ENCODE measurements around the gene PRR9.
"Not testable (repeated sequence)": the region's sequence is repeated elsewhere in the genome, so short reads cannot be mapped to it uniquely, and the experiment has no call there.

The PRR9 gene, protein sequence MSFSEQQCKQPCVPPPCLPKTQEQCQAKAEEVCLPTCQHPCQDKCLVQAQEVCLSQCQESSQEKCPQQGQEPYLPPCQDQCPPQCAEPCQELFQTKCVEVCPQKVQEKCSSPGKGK

DNA sequence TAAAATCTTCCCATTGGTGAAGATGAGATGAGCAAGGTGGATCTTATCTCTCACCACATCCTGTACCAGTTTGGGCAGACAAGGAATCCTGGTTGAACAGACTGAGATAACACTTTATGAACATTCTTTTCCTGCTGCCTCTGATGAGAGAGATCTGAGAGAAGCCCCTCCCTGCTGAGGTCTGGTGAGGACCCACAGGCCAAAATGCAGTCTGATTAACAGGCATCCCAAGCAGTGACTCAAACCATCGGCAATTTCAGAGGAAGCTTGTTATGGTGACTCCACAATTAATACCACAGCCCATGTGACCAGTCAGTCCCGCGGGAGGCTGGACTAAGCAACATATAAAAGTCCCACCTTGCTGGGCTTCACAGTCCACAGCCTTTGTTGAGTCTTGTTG is at the start of gene PRR9:
TSS of gene PRR9 (plus strand) at position 373 of the 400 bp plus-strand sequence. CDS start 561 bp downstream, outside the sequence.
- DNase-seq (ENCODE audit: low read depth in 3 of 3) = no peak

DNA sequence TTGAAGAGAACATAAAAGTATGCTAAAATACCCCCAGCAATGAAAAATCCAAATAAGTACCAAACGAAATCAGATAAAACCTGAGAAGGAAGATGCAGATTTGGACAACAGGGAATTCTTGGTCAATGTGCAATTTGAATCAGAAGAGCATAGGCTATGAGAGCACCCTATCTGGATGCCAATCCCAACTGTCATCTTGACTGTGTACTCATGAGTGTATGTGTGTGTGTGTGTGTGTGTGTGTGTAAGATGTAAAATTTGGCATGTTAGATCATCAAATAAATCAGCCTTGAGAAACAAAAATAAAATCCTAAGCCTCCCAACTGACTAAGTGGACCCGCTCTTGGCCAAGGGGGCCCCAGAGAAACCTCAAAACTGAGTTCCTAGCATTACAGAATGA is 48.7 kb upstream of the PRR9 start:
- DNase-seq (ENCODE audit: low read depth in 3 of 3) = no peak

DNA sequence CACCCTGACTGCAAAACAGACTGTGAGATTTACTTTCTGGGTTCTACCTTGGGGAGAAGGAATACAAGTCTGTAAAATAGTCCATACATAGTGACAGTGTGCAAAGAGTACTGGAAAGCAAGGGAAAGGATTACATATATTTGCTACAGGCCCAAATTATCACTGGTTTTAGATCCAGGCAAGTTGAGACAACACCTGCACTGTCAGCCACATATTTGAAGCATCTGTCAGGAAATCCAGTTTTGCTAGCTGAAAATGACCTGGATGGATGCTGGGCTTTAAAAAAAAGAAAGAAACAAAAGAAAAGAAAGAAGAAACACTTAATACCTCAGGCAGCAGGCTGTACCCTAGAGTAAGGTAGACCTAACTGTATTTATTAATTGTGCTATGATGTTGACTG is 42.8 kb upstream of the PRR9 start:
- DNase-seq (ENCODE audit: low read depth in 3 of 3) = no peak

- DNase-seq (ENCODE audit: low read depth in 3 of 3) = no peak
Observed at GRCh38 chr1:153178922-153179321, 38.5 kb upstream of the PRR9 start.

DNA sequence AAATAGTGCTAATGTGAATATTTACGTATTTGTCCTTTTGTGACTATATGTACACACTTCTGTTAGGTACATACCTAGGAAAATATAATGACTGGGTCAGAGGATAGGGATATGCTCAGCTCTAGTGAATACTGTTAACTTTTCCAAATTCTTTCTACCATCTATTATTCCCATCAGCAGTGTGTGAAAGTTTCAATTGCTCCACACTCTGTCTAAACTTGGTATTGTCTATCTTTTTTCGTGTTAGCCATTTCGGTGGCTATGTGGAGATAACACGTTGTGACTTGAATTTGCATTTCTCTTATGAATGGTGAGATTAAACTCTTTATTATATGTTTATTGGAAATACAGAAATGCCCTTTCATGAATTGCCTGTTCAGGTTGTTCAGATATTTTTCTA is 36.8 kb upstream of the PRR9 start:
- no peak for DNase-seq (ENCODE audit: low read depth in 3 of 3)

DNA sequence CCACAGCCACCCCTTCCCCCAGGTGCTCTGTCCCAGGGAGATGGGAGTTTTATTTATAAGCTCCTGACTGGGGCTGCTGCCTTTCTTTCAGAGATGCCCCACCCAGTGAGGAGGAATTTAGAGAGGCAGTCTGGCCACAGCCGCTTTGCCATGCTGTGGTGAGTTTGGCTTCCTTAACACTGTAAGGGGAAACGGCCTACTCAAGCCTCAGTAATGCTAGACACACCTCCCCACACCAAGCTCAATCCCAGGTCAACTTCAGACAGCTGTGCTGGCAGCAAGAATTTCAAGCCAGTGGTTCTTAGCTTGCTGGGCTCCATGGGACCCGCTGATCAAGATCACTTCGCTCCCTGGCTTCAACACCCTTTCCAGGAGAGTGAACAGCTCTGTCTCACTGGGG is 29.1 kb upstream of the PRR9 start:
- DNase-seq (ENCODE audit: low read depth in 3 of 3) = not testable (repeated sequence)

GRCh38 chr1:153190373-153190772 is 27.0 kb upstream of the PRR9 start:
- no peak for DNase-seq (ENCODE audit: low read depth in 3 of 3)

DNA sequence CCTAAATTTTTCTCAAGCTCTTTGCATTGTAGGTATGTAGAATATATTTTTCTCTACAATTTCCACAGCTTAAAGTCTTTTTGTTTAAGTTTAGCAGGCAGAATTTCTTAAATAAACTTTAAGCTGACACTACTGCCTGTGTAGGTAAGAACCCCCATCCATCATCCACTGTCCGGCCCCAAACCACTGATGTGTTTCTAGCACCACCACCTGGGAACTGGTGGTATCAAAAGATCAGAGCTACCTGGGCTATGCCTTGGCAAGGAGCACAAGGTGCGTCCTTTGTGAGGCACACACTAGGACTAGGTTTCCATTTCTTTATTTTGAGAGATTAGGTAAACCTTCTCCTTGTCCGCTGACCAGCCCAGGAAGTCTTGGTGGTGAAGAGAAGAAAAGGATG is 24.7 kb upstream of the PRR9 start:
- DNase-seq (ENCODE audit: low read depth in 3 of 3) = no peak

- DNase-seq (ENCODE audit: low read depth in 3 of 3) = no peak
Observed at GRCh38 chr1:153194331-153195050, 22.9 kb upstream of the PRR9 start.

- DNase-seq (ENCODE audit: low read depth in 3 of 3) = no peak
Observed at GRCh38 chr1:153195216-153195615, 22.2 kb upstream of the PRR9 start.

GRCh38 chr1:153202006-153202405 is 15.4 kb upstream of the PRR9 start:
- DNase-seq (ENCODE audit: low read depth in 3 of 3) = no peak

DNA sequence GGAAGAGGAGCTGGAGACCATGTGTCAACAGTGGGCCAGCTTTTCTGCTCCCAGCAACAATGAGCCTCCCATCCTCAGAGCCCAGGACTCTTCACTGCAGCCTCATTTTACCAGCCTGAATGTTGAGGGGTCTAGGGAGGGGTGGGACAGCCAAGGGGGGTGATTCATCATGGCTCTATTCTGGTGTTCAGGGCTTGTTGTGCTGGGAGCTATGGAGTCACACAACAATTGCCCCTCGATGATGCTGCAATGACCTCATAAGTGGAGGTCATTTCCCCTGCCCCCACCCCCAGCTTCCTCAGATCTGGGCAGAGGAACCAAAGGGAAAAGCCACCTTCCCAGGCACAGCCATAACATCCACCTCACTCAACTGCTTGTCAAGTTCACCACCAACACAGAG is 14.3 kb upstream of the PRR9 start, which contains the start of gene LELP1:
TSS of gene LELP1 (plus strand) at position 301 of the 400 bp plus-strand sequence. CDS start 1,278 bp downstream, outside the sequence.
- no peak for DNase-seq (ENCODE audit: low read depth in 3 of 3)

GRCh38 chr1:153206631-153207030 is 10.8 kb upstream of the PRR9 start:
- DNase-seq (ENCODE audit: low read depth in 3 of 3) = no peak

DNA sequence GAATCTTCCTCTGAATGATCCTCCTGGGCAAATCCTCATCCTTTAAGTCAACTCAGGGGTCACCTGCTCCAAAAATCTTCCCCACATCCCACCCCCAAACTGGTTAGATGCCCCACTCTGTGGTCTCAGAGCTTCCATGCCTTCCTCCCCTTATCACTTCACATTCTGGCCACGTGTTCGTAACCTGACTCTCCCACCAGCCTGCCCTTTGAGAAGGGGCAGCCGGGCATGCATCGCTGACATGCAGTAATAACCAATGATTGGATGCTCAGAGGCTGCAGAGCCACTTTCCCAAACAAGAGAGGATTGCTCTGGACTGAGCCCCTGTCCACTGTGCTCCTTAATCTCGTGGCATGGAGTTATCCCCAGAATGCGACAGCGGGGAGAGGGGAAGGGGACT is 7.2 kb upstream of the PRR9 start:
- no peak for DNase-seq (ENCODE audit: low read depth in 3 of 3)

GRCh38 chr1:153212201-153212600 is 5.2 kb upstream of the PRR9 start:
- no peak for DNase-seq (ENCODE audit: low read depth in 3 of 3)

DNA sequence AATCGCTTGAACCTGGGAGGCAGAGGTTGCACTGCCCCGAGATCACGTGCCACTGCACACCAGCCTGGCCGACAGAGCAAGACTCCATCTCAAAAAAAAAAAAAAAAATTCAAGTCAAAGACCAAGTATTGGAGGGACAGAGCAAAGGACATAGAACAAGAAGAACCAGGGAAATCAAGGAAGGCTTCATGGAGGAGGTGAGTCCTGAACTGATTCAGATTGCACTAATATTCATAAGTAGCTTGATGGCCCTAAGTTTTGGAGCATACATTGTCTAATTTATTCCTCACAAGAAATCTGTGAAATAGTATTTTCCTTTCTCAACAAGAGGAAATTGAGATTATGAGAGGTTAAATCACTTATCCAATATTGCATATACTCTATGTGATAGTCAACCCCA is 3.9 kb upstream of the PRR9 start:
- DNase-seq (ENCODE audit: low read depth in 3 of 3) = no peak

- no peak for DNase-seq (ENCODE audit: low read depth in 3 of 3)
Observed at GRCh38 chr1:153217744-153218416, 496 bp downstream of the PRR9 start.

DNA sequence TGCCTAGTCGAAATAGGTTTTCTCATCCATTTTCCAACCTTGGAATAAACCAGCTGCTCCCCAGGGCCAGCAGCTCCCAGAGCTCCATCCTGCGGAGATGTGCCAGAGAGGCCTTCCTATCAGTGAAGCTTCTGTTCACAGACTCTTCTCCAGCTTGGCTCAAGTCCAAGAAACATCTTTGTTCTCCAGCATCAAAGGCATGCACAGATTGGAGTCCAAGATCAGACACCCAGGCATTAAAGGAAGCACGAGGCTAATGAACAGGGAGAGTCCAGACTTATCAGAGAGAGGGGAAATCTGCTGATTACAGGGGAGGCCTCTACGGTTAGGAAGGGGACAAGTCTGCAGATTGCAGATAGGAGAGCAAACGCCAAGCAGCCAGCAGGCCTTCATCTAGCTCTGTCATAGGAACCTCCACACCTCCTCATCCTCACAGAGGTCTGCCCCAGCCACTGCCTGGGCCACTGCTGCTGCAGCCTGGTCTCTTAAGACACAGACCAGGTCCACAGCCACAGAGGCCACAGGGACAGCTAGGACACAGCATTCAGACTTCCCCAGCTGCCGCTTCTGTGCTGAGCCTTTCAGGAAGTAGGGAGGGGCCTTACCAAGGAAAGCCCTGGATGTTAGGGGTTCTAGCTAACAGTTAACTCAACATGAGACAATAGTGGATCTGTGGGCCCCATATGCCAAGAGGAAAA is 3.4 kb downstream of the PRR9 start:
- no peak for DNase-seq (ENCODE audit: low read depth in 3 of 3)

- peak; percentile 13 to 29 (median 18) for DNase-seq (ENCODE audit: low read depth in 3 of 3)
Observed at GRCh38 chr1:153223040-153223891, 5.9 kb downstream of the PRR9 start.

DNA sequence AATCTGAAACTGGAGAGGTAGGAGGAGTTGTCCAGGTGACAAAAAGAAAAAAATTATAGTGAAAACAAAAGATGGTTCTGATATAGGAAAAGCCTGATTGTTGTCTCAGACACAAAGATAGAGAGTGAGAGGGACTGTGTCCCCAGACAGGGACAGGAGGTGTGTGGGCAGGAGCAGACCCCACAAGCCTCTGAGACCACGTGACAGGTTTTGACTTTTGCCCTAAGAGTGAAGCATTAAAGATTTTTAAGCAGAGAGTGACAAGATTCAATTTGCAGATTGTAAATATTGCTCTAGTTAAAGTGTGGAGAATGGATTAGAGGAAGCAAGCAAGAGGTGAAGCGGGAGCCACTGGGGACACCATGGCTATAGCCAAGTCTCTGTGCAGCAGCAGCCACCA is 10.4 kb downstream of the PRR9 start:
- no peak for DNase-seq (ENCODE audit: low read depth in 3 of 3)

DNA sequence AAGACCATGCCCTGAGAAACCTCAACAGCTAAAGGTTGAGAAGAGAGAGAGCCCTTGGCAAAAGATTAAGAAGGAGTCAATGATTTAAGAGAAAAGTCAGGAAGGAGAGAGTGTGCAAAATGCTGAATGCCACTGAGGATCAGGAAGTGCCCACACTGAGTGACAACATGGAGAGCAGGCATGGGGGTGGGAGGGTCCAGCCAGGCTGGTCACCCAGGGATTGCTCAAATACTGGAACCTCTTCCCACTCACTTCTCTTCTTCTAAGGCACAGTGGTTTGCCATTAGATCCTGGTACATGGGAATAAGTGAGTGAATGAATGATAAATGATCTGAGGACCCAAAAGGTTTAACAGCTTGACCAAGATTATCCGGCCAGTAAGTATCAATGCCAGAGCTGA is 11.1 kb downstream of the PRR9 start:
- DNase-seq (ENCODE audit: low read depth in 3 of 3) = no peak
